ENCODE results near the gene ADGRV1. TPM values are rescaled to one million over a fixed set of nuclear protein-coding genes. Genes with fewer than 3 reads are reported as not detected.

ADGRV1 gene
- total RNA-seq, 1 donor from 2014 or later = 10.0 TPM

GRCh38 chr5:90933298-90933697, 374.7 kb downstream of the ADGRV1 start:
- Mint-ChIP-seq H3K36me3 (ENCODE audit: low read depth, unreplicated experiment) (no peaks in the 10 kb centered on the region), H3K4me3 (ENCODE audit: unreplicated experiment) (peak overlapping the region; percentile 2), H3K27me3 (ENCODE audit: low read depth, unreplicated experiment) (no peaks in the 10 kb centered on the region), H3K4me1 (ENCODE audit: low read depth, unreplicated experiment) (peaks cover 13% of the 10 kb centered on the region), H3K9me3 (ENCODE audit: unreplicated experiment) (no peaks in the 10 kb centered on the region), H3K27ac (ENCODE audit: unreplicated experiment) (peak overlapping the region; percentile 34)
- Histone ChIP-seq H3K27ac (ENCODE audit: low read depth, low read length) (no peak overlapping the region), H3K79me2 (ENCODE audit: insufficient read depth, low read length) (no peaks in the 10 kb centered on the region), H3K27me3 (ENCODE audit: insufficient read depth, low read length) (no peaks in the 10 kb centered on the region), H2AFZ (ENCODE audit: low read depth, low read length) (peak overlapping the region; percentile 20), H3K4me2 (ENCODE audit: low read length) (no peak overlapping the region), H3K4me3 (ENCODE audit: insufficient read depth, low read depth, low read length) (no peak overlapping the region), H3K9ac (ENCODE audit: low read length) (no peak overlapping the region), H3K4me1 (ENCODE audit: insufficient read depth, low read length) (no peaks in the 10 kb centered on the region), H4K20me1 (ENCODE audit: insufficient read depth, low read length) (no peaks in the 10 kb centered on the region), H3K36me3 (ENCODE audit: insufficient read depth, low read length) (no peaks in the 10 kb centered on the region), H3K9me3 (ENCODE audit: insufficient read depth, low read depth, low read length) (no peaks in the 10 kb centered on the region)
- FAIRE-seq (no peak), DNase-seq (ENCODE audit: low read depth) (no peak)
- TF ChIP-seq EZH2 (IDR thresholded peaks at IDR 0.05; ENCODE audit: insufficient read depth, low read length) (no peak), CTCF (IDR thresholded peaks at IDR 0.05; ENCODE audit: insufficient read depth, low read depth, low read length) (no peak)

- TF ChIP-seq CTCF (IDR thresholded peaks at IDR 0.05; ENCODE audit: insufficient read depth, low read depth, low read length) = no peak
- TF ChIP-seq EZH2 (IDR thresholded peaks at IDR 0.05; ENCODE audit: insufficient read depth, low read length) = no peak
- no peak for DNase-seq (ENCODE audit: low read depth)
Observed at GRCh38 chr5:90934091-90934719, 375.6 kb downstream of the ADGRV1 start.

GRCh38 chr5:90934738-90935137, 376.1 kb downstream of the ADGRV1 start:
- H3K9me3 Mint-ChIP-seq (ENCODE audit: unreplicated experiment) = no peaks in the 10 kb centered on the region
- DNase-seq (ENCODE audit: low read depth) (no peak), FAIRE-seq (no peak)
- H3K4me3 Mint-ChIP-seq (ENCODE audit: unreplicated experiment) = no peak overlapping the region
- Histone ChIP-seq H3K4me1 (ENCODE audit: insufficient read depth, low read length) (peaks cover 5% of the 10 kb centered on the region), H3K4me3 (ENCODE audit: insufficient read depth, low read depth, low read length) (no peak overlapping the region), H2AFZ (ENCODE audit: low read depth, low read length) (no peak overlapping the region), H3K27ac (ENCODE audit: low read depth, low read length) (no peak overlapping the region), H4K20me1 (ENCODE audit: insufficient read depth, low read length) (no peaks in the 10 kb centered on the region), H3K36me3 (ENCODE audit: insufficient read depth, low read length) (no peaks in the 10 kb centered on the region), H3K79me2 (ENCODE audit: insufficient read depth, low read length) (no peaks in the 10 kb centered on the region), H3K9me3 (ENCODE audit: insufficient read depth, low read depth, low read length) (no peaks in the 10 kb centered on the region), H3K27me3 (ENCODE audit: insufficient read depth, low read length) (no peaks in the 10 kb centered on the region), H3K4me2 (ENCODE audit: low read length) (no peak overlapping the region), H3K9ac (ENCODE audit: low read length) (no peak overlapping the region)
- no peak overlapping the region for H3K27ac Mint-ChIP-seq (ENCODE audit: unreplicated experiment)
- peaks cover 14% of the 10 kb centered on the region for H3K4me1 Mint-ChIP-seq (ENCODE audit: low read depth, unreplicated experiment)
- no peaks in the 10 kb centered on the region for H3K36me3 Mint-ChIP-seq (ENCODE audit: low read depth, unreplicated experiment)
- H3K27me3 Mint-ChIP-seq (ENCODE audit: low read depth, unreplicated experiment) = no peaks in the 10 kb centered on the region
- TF ChIP-seq EZH2 (IDR thresholded peaks at IDR 0.05; ENCODE audit: insufficient read depth, low read length) = no peak
- TF ChIP-seq CTCF (IDR thresholded peaks at IDR 0.05; ENCODE audit: insufficient read depth, low read depth, low read length) = no peak

More at GRCh38 chr5:90934091-90934719, 375.6 kb downstream of the ADGRV1 start:
- H3K79me2 ChIP-seq (ENCODE audit: insufficient read depth, low read length) = no peaks in the 10 kb centered on the region
- Mint-ChIP-seq H3K27ac (ENCODE audit: unreplicated experiment) (no peak overlapping the region), H3K9me3 (ENCODE audit: unreplicated experiment) (no peaks in the 10 kb centered on the region), H3K27me3 (ENCODE audit: low read depth, unreplicated experiment) (no peaks in the 10 kb centered on the region), H3K4me3 (ENCODE audit: unreplicated experiment) (no peak overlapping the region), H3K4me1 (ENCODE audit: low read depth, unreplicated experiment) (peaks cover 13% of the 10 kb centered on the region), H3K36me3 (ENCODE audit: low read depth, unreplicated experiment) (no peaks in the 10 kb centered on the region)
- FAIRE-seq = no peak
- no peak overlapping the region for H2AFZ ChIP-seq (ENCODE audit: low read depth, low read length)
- H3K9ac ChIP-seq (ENCODE audit: low read length) = no peak overlapping the region
- peaks cover 3% of the 10 kb centered on the region for H3K4me1 ChIP-seq (ENCODE audit: insufficient read depth, low read length)
- no peaks in the 10 kb centered on the region for H3K9me3 ChIP-seq (ENCODE audit: insufficient read depth, low read depth, low read length)
- no peak overlapping the region for H3K4me3 ChIP-seq (ENCODE audit: insufficient read depth, low read depth, low read length)
- H4K20me1 ChIP-seq (ENCODE audit: insufficient read depth, low read length) = no peaks in the 10 kb centered on the region
- no peaks in the 10 kb centered on the region for H3K27me3 ChIP-seq (ENCODE audit: insufficient read depth, low read length)
- H3K4me2 ChIP-seq (ENCODE audit: low read length) = no peak overlapping the region
- no peak overlapping the region for H3K27ac ChIP-seq (ENCODE audit: low read depth, low read length)
- H3K36me3 ChIP-seq (ENCODE audit: insufficient read depth, low read length) = no peaks in the 10 kb centered on the region
